ENCODE data around the gene NUMB. TPM values are rescaled to one million over a fixed set of nuclear protein-coding genes. Genes with fewer than 3 reads are reported as not detected.

Gene NUMB
- total RNA-seq, 2 experiments from 2014 or later: 24.2 to 26.4 TPM

DNA sequence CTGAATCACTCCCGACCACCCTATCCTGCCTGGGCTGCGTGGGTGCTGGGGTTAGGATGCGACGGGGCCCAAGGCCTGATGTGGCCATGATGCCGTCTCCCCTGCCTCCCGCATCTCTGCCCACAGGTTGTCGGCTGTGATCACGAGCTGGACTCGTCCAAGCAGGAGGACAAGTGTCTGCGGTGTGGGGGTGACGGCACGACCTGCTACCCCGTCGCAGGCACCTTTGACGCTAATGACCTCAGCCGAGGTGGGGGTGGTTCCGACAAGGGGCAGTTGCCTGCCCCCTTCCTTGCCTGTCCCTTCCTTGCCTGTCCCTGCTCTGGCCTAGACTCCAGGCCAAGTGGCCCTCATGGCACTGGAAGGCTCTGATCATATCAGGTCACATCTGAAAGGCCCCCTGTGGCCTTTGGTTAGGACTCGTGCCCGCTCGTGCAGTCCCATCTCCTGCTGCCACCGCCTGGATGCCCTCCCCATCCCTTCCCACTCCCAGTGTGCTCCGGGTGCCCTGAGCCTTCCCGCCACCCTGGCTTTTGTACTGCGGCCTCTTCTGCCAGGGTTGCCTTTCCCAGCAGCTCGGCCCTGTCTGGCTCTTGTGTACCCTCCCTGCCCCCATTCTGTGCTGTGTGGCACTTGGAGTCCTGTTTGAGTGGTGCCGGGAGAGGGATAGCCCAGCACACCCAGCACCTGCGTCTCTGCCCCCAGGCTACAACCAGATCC is 207.4 kb downstream of the NUMB start:
- no peak for DNase-seq
- H3K27me3 Mint-ChIP-seq (ENCODE audit: low read depth): peaks cover 11% of the 10 kb centered on the region
- peaks cover 10% of the 10 kb centered on the region for H3K4me1 Mint-ChIP-seq (ENCODE audit: low read depth)
- no peak overlapping the region for H3K27ac Mint-ChIP-seq
- intact Hi-C loops (cut with micrococcal nuclease): no loop called here
- no peak overlapping the region for H3K4me3 Mint-ChIP-seq
- no peaks in the 10 kb centered on the region for H3K9me3 Mint-ChIP-seq
- CTCF ChIA-PET: no interaction called here
- no peaks in the 10 kb centered on the region for H3K36me3 Mint-ChIP-seq (ENCODE audit: low read depth)

DNA sequence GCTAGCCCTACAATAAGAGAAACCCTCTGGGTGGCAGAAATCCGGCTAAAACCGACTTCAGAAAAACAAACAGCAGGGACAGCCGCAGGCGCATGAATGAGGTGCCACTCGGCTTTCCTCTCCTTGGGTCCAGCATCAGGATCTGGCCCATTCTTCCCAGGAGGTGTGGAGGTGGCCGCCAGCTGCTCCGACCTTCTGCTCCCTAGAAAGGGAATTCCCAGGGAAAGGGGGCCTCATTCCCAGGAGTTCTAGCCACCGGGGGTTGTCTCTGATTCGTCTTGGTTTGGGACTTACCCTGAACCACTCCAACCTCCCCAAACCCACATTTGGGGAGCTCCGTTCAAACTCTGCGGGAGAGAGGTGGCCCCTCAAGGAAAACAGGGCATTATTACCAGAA is 208.0 kb downstream of the NUMB start:
- Mint-ChIP-seq H3K27ac (no peak overlapping the region), H3K36me3 (ENCODE audit: low read depth) (no peaks in the 10 kb centered on the region), H3K9me3 (no peaks in the 10 kb centered on the region), H3K4me3 (no peak overlapping the region), H3K4me1 (ENCODE audit: low read depth) (peaks cover 10% of the 10 kb centered on the region), H3K27me3 (ENCODE audit: low read depth) (peaks cover 11% of the 10 kb centered on the region)
- no peak for DNase-seq
- CTCF ChIA-PET: no interaction called here
- intact Hi-C loops (cut with micrococcal nuclease): no loop called here

DNA sequence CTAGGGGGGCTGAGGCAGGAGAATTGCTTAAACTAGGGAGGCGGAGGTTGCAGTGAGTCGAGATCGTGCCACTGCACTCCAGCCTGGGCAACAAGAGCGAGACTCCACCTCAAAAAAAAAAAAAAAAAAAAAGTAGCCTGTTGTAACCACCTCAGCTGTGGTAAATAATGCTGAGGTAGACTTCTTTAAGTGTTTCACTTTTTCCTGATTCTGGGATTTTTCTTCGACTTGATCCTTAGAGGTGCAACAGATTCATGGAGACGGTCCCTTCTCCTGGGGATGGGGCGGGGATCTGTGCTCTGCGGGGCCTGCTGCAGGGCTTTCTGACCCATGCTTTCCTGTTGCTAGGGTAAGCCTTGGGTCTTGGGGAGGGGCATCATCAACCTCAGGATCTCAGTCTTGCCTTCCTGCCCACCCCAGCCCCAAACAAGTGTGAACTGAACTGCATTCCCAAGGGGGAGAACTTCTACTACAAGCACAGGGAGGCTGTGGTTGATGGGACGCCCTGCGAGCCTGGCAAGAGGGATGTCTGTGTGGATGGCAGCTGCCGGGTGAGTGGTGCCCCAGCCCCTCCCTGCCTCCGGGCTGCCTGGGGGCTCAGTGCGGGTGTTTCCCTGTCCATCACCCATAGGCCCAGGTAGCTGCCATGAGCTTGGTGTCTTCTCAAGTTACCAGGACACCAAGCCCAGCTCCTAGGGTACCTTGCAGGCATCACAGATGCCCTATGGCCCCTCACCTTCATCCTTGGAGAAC is 208.6 kb downstream of the NUMB start:
- Mint-ChIP-seq H3K4me1 (ENCODE audit: low read depth) (peaks cover 10% of the 10 kb centered on the region), H3K27ac (no peak overlapping the region), H3K4me3 (no peak overlapping the region), H3K36me3 (ENCODE audit: low read depth) (no peaks in the 10 kb centered on the region), H3K27me3 (ENCODE audit: low read depth) (peaks cover 16% of the 10 kb centered on the region), H3K9me3 (no peaks in the 10 kb centered on the region)
- intact Hi-C loops (cut with micrococcal nuclease): no loop called here
- no peak for DNase-seq
- CTCF ChIA-PET: no interaction called here

- CTCF ChIA-PET: no interaction called here
- no peaks in the 10 kb centered on the region for H3K9me3 Mint-ChIP-seq
- no peak overlapping the region for H3K4me3 Mint-ChIP-seq
- intact Hi-C loops (cut with micrococcal nuclease): no loop called here
- H3K27me3 Mint-ChIP-seq (ENCODE audit: low read depth): peaks cover 22% of the 10 kb centered on the region
- H3K4me1 Mint-ChIP-seq (ENCODE audit: low read depth): peaks cover 10% of the 10 kb centered on the region
- H3K36me3 Mint-ChIP-seq (ENCODE audit: low read depth): no peaks in the 10 kb centered on the region
- no peak overlapping the region for H3K27ac Mint-ChIP-seq
- no peak for DNase-seq
Measured at GRCh38 chr14:73249108-73249507, 209.2 kb downstream of the NUMB start.

GRCh38 chr14:73248108-73248868 is 210.1 kb downstream of the NUMB start:
- Mint-ChIP-seq H3K27ac (no peak overlapping the region), H3K27me3 (ENCODE audit: low read depth) (peaks cover 29% of the 10 kb centered on the region), H3K9me3 (no peaks in the 10 kb centered on the region), H3K4me3 (no peak overlapping the region), H3K4me1 (ENCODE audit: low read depth) (peaks cover 10% of the 10 kb centered on the region), H3K36me3 (ENCODE audit: low read depth) (no peaks in the 10 kb centered on the region)
- CTCF ChIA-PET: no interaction called here
- DNase-seq: no peak
- intact Hi-C loops (cut with micrococcal nuclease): no loop called here

- DNase-seq: no peak
- Mint-ChIP-seq H3K4me1 (ENCODE audit: low read depth) (peaks cover 13% of the 10 kb centered on the region), H3K36me3 (ENCODE audit: low read depth) (no peaks in the 10 kb centered on the region), H3K4me3 (peak overlapping the region; percentile 73), H3K27ac (no peak overlapping the region), H3K27me3 (ENCODE audit: low read depth) (peaks cover 36% of the 10 kb centered on the region), H3K9me3 (no peaks in the 10 kb centered on the region)
- intact Hi-C loops (cut with micrococcal nuclease): no loop called here
- CTCF ChIA-PET: no interaction called here
Measured at GRCh38 chr14:73246387-73247150, 211.8 kb downstream of the NUMB start.

GRCh38 chr14:73245480-73246325 is 212.6 kb downstream of the NUMB start:
- CTCF ChIA-PET: no interaction called here
- peak; percentile 67 for DNase-seq
- H3K36me3 Mint-ChIP-seq (ENCODE audit: low read depth): no peaks in the 10 kb centered on the region
- intact Hi-C loops (cut with micrococcal nuclease): no loop called here
- peaks cover 43% of the 10 kb centered on the region for H3K27me3 Mint-ChIP-seq (ENCODE audit: low read depth)
- H3K4me1 Mint-ChIP-seq (ENCODE audit: low read depth): peaks cover 13% of the 10 kb centered on the region
- peak overlapping the region; percentile 73 for H3K4me3 Mint-ChIP-seq
- no peak overlapping the region for H3K27ac Mint-ChIP-seq
- H3K9me3 Mint-ChIP-seq: no peaks in the 10 kb centered on the region

DNA sequence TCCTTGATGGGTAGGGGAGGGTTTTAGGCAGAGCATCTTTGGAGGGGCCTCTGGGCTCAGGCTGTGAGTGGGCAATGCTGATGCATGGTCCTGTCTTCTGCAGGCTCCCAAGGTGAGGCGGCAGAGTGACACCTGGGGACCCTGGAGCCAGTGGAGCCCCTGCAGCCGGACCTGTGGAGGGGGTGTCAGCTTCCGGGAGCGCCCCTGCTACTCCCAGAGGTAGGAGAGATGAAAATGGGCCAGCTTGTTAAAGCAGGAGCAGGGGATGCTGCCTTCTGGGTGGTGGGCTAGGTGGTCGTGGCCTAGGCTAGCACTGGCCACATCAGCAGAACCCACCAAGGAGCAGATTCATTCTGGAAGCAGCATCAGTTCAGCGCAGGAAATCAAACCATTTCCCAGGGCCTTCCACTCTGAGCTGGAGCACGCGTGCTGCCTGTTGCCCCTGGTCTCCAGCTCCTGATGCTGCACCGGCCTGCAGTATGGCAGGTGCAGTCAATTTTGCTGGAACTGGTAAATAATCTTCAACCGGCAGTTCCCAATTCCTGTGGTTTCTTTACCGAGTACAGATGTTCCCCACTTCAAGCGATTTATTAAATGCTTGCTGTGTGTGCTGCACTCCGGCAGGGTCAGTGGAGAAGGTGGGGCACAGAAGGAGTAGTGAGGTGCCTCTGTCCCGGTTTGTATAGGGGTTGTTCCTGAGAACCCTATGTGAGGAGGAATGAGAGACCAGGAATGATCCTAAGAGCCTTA is 213.6 kb downstream of the NUMB start:
- DNase-seq: no peak
- CTCF ChIA-PET: no interaction called here
- Mint-ChIP-seq H3K4me1 (ENCODE audit: low read depth) (peaks cover 13% of the 10 kb centered on the region), H3K9me3 (no peaks in the 10 kb centered on the region), H3K36me3 (ENCODE audit: low read depth) (no peaks in the 10 kb centered on the region), H3K4me3 (peak overlapping the region; percentile 41), H3K27ac (no peak overlapping the region), H3K27me3 (ENCODE audit: low read depth) (peaks cover 51% of the 10 kb centered on the region)
- intact Hi-C loops (cut with micrococcal nuclease): no loop called here

DNA sequence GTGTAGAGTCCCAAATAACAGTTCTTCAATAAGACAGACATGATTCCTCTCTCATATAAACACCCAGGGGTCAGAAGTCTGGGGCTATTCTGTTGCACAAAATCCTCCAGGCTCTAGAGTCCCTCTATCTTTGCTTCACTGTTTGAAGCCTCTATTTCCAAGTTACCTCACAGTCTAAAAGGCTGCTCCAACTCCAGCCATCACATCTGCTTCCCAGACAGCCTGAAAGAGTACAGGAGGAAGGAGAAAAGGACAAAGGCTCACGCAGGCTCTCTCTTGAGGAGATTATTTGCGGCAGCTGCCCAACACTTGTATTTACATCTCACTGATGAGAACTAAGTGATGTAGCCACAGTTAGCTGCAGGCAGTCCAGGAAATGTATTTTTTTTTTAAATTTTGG is 214.6 kb downstream of the NUMB start:
- H3K36me3 Mint-ChIP-seq (ENCODE audit: low read depth): no peaks in the 10 kb centered on the region
- CTCF ChIA-PET: no interaction called here

DNA sequence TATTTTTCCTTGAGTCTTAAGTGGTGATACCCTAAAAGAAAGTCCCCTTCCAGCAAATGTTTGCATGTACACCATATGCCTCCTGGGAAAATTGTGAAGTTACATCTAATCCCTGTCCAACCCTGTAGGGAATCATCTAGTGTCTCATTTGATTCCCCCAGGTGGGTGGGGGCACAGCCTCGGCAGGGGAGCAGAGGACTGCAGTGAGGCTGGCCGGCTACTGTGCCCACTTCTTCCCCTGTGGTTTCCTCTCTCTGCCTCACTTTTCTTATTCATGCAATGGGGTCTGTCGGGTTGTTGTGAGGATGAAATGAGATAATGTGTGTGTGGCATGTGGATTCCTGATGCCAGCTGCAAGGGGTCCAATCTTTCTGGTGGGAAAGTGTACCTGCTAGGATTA is 215.0 kb downstream of the NUMB start:
- CTCF ChIA-PET: no interaction called here
- Mint-ChIP-seq H3K27me3 (ENCODE audit: low read depth) (peaks cover 63% of the 10 kb centered on the region), H3K9me3 (no peaks in the 10 kb centered on the region), H3K4me3 (no peak overlapping the region), H3K36me3 (ENCODE audit: low read depth) (no peaks in the 10 kb centered on the region), H3K27ac (no peak overlapping the region), H3K4me1 (ENCODE audit: low read depth) (peaks cover 16% of the 10 kb centered on the region)
- DNase-seq: no peak
- intact Hi-C loops (cut with micrococcal nuclease): no loop called here

More for the DNA sequence above, 214.6 kb downstream of the NUMB start:
- no peaks in the 10 kb centered on the region for H3K9me3 Mint-ChIP-seq
- intact Hi-C loops (cut with micrococcal nuclease): no loop called here
- H3K27ac Mint-ChIP-seq: no peak overlapping the region
- no peak overlapping the region for H3K4me3 Mint-ChIP-seq
- no peak for DNase-seq
- peaks cover 59% of the 10 kb centered on the region for H3K27me3 Mint-ChIP-seq (ENCODE audit: low read depth)
- peaks cover 13% of the 10 kb centered on the region for H3K4me1 Mint-ChIP-seq (ENCODE audit: low read depth)

- Mint-ChIP-seq H3K27me3 (ENCODE audit: low read depth) (peaks cover 63% of the 10 kb centered on the region), H3K36me3 (ENCODE audit: low read depth) (no peaks in the 10 kb centered on the region), H3K9me3 (no peaks in the 10 kb centered on the region), H3K4me3 (no peak overlapping the region), H3K27ac (no peak overlapping the region), H3K4me1 (ENCODE audit: low read depth) (peaks cover 16% of the 10 kb centered on the region)
- DNase-seq: no peak
- intact Hi-C loops (cut with micrococcal nuclease): no loop called here
- CTCF ChIA-PET: interaction anchor here (1.0 kb wide), 1 partner anchor 11 kb away, joined by 3 read pairs; no protein-coding TSS in a partner anchor
Measured at GRCh38 chr14:73242357-73242901, 215.9 kb downstream of the NUMB start.
